Heart right ventricle (tissue), 16 donors: Measurements from ENCODE around the gene SCARF1. TPM values are rescaled to one million over a fixed set of nuclear protein-coding genes. Genes with fewer than 3 reads are reported as not detected.
"Not testable (repeated sequence)": the region's sequence is repeated elsewhere in the genome, so short reads cannot be mapped to it uniquely, and the experiment has no call there.

Source experiments
- ATAC-seq, 8 donors: fragments of 200-7000 bp; cut with Tn5 transposase; one replicate each; pipeline ENCODE4 v1.9.1; 2020; ENCODE audit warnings: mild to moderate bottlenecking in 8 of 8, moderate library complexity in 8 of 8, moderate number of reproducible peaks in 1 of 8
- DNase-seq, 2 donors: peaks; one replicate each; pipeline ENCODE4 v3.0.0-alpha.2; 2020
- H3K27ac ChIP-seq, 10 donors: fragments of 200-600 bp; sonication (generic) in 2 of 10; one replicate each; pipeline versions ENCODE4 v1.5.0 to v1.8.0; 2020 to 2022; ENCODE audit warnings: mild to moderate bottlenecking in 3 of 10
- H3K27me3 ChIP-seq, 7 donors: fragments of 200-600 bp; one replicate each; pipeline ENCODE4 v1.8.0; 2021 to 2022; ENCODE audit warnings: mild to moderate bottlenecking in 2 of 7
- H3K36me3 ChIP-seq, 9 donors: fragments of 200-600 bp; sonication (generic) in 1 of 9; one replicate each; pipeline versions ENCODE4 v1.5.0 to v1.8.0; 2020 to 2022; ENCODE audit warnings: mild to moderate bottlenecking in 2 of 9
- H3K4me1 ChIP-seq, 9 donors: fragments of 200-600 bp; sonication (generic) in 1 of 9; one replicate each; pipeline versions ENCODE4 v1.5.0 to v1.8.0; 2020 to 2022; ENCODE audit warnings: mild to moderate bottlenecking in 4 of 9
- H3K4me3 ChIP-seq, 10 donors: fragments of 200-600 bp; sonication (generic) in 2 of 10; one replicate each; pipeline versions ENCODE4 v1.5.0 to v1.8.0; 2020 to 2022; ENCODE audit warnings: mild to moderate bottlenecking in 7 of 10, moderate library complexity in 2 of 10
- H3K9me3 ChIP-seq, 11 donors: fragments of 200-600 bp in 10 of 11; sonication (generic) in 2 of 11; one replicate each; pipeline versions ENCODE4 v1.5.0 to v1.8.0; 2013 to 2022; ENCODE audit warnings: mild to moderate bottlenecking in 2 of 11, control low read depth in 1 of 11, moderate library complexity in 1 of 11
- CTCF ChIP-seq, 9 donors: fragments of 200-600 bp; sonication (generic) in 2 of 9; IDR thresholded peaks; one replicate each; pipeline versions ENCODE4 v1.5.0 to v1.8.0; 2021 to 2022; ENCODE audit warnings: antibody characterized with exemption in 9 of 9, mild to moderate bottlenecking in 5 of 9, moderate library complexity in 1 of 9
- WGBS, 2 donors: extraction: QIAGEN DNeasy Blood & Tissue Kit; methylation state at CpG; one replicate each; pipeline ENCODE4 v1.1.7; 2013; ENCODE audit warnings: inconsistent platforms in 1 of 2; 5-methylcytosine and 5-hydroxymethylcytosine counted together
- intact Hi-C, 10 donors: fragments of 100-400 bp; cut with DNase I; formaldehyde crosslinking; loops; one replicate each; pipeline versions ENCODE4 v1.11.1 to v1.14.2; 2022
- long read RNA-seq, 3 donors: library from polyadenylated mRNA; unstranded; transcript quantifications; one replicate each; pipeline ENCODE4 v2.0.0, GENCODE V29; 2020 to 2021
- polyA plus RNA-seq, 2 donors: library from polyadenylated mRNA; stranded (reverse); fragments of 200-250 nt; gene quantifications; one replicate each; pipeline ENCODE4 v1.2.3, GENCODE V29; 2013
- total RNA-seq, 10 donors: library from RNA; stranded (reverse); fragmentation: NEBNext Ultra II Directional in 3 of 10; extraction: Animal tissue kit (Norgen Biotek cat#: 25700) in 3 of 10; gene quantifications; one replicate each; pipeline versions ENCODE4 v1.2.1 to v1.2.4, GENCODE V29; 2021 to 2023
- donor health status: Arrhythmogenic right ventricular cardiomyopathy.
- donor health status: ischemic (EF 13 %, LVEDD 7.1; RV severe dilation, severe dysfunction).
- donor health status: healthy with polysubstance abuse.
- donor health status: DM: no; HTN: yes; CAD: no.
- donor health status: DM: no; HTN: no; CAD: no.
- donor health status: ischemic (EF 25% LVEDD 6.9; RV normal size, moderate dysfunction).
- donor health status: ischemic (EF 25% LVEDD 5.7; RV mildly dilated, moderate dysfunction).
- donor health status: healthy.
- donor health status: DM: yes; HTN: yes; CAD: no.
- donor health status: Ischemic cardiomyopathy.
- donor health status: ischemic (EF 35%, LVEDD 5.7; RV mildly dilated, moderate dysfunction).
- donor health status: nonischemic (EF 11% LVEDD 7.7; RV severe dilation, severe dysfunction).
- donor health status: DM: yes; HTN: yes; CAD: no.
- donor health status: PGD.
- donor health status: ischemic (EF 29% LVEDD 5.4; RV normal size, mild dysfunction).
- donor health status: nonischemic (EF 23%, LVEDD 6.1; RV moderate dilation, normal function).

The SCARF1 gene
- total RNA-seq = 10 to 100 TPM in 7 of 10 donors, 1 to 10 TPM in 3; 7.6 to 18.8 (median 13.2) TPM
- 10 to 100 TPM; 10.2 to 22.6 TPM for polyA plus RNA-seq
- long read RNA-seq, donor 1, transcript SCARF1-201 (11 exons, 3,443 nt) = major isoform, 18 of 47 reads
- long read RNA-seq, donor 1, partial matches to known transcripts = 16 of 47 reads
- long read RNA-seq, donor 1, other reads (novel, unspliced or antisense) = 9 of 47 reads
- long read RNA-seq, donor 2, transcript SCARF1-201 (11 exons, 3,443 nt) = major isoform, 22 of 47 reads
- long read RNA-seq, donor 2, partial matches to known transcripts = 15 of 47 reads
- long read RNA-seq, donor 2, other reads (novel, unspliced or antisense) = 8 of 47 reads
- long read RNA-seq, donor 3, transcript SCARF1-201 (11 exons, 3,443 nt) = major isoform, 30 of 73 reads
- long read RNA-seq, donor 3, partial matches to known transcripts = 24 of 73 reads
- long read RNA-seq, donor 3, other reads (novel, unspliced or antisense) = 14 of 73 reads

- intact Hi-C loops = loop anchor here in 6 of 10 donors (5.0 to 10.0 kb wide), 4 partner anchors 68 to 391 kb away; no protein-coding TSS in a partner anchor
- H3K4me3 ChIP-seq = peak within 1 kb of the TSS; percentile 33 to 68 (median 56)
Observed at GRCh38 chr17:1645207-1646171, at the start of gene SCARF1. Gene SCARF1, minus strand, starts transcription at chr17:1645732. Its CDS starts 35 bp downstream, at chr17:1645697.

GRCh38 chr17:1693339-1693738 lies 47.8 kb upstream of the SCARF1 start:
- Histone ChIP-seq H3K9me3 (no peaks in the 10 kb centered on the region), H3K36me3 (no peaks in the 10 kb centered on the region), H3K4me3 (no peak overlapping the region), H3K27me3 (no peaks in the 10 kb centered on the region), H3K4me1 (no peaks in the 10 kb centered on the region), H3K27ac (no peak overlapping the region)
- DNase-seq (no peak), ATAC-seq (no peak)
- 91 to 92% methylated on average over 7 of the region's 7 CpGs for whole genome bisulfite sequencing, 2 donors
- TF ChIP-seq CTCF (IDR thresholded peaks at IDR 0.05) = no peak
- intact Hi-C loops = no loop called here

More at GRCh38 chr17:1645207-1646171, at the start of gene SCARF1:
- H3K36me3 ChIP-seq = peaks cover 0 to 28% (median under 1%) of the 10 kb centered on the region in 9 donors
- H3K9me3 ChIP-seq = no peaks in the 10 kb centered on the region
- peaks cover 41 to 71% (median 55%) of the 10 kb centered on the region in 9 donors for H3K4me1 ChIP-seq
- ATAC-seq (peak in 4 of 8 donors; percentile 13 to 46 (median 36)), DNase-seq (peak; percentile 76 to 89)
- no peak for TF ChIP-seq CTCF (IDR thresholded peaks at IDR 0.05)
- H3K27ac ChIP-seq = peak within 1 kb of the TSS; percentile 76 to 95 (median 89)
- H3K27me3 ChIP-seq = no peaks in the 10 kb centered on the region
- WGBS, 2 donors = 54 to 64% methylated on average over 23 to 25 of the region's 25 CpGs

- no peak for TF ChIP-seq CTCF (IDR thresholded peaks at IDR 0.05)
- intact Hi-C loops = no loop called here
- no peaks in the 10 kb centered on the region for H3K36me3 ChIP-seq
- 85 to 94% methylated on average over 4 to 6 of the region's 8 CpGs for WGBS, 2 donors
- no peaks in the 10 kb centered on the region for H3K9me3 ChIP-seq
- no peak overlapping the region for H3K27ac ChIP-seq
- DNase-seq (no peak), ATAC-seq (no peak)
- H3K4me1 ChIP-seq = peaks cover 0 to under 1% (median 0%) of the 10 kb centered on the region in 9 donors
- H3K27me3 ChIP-seq = no peaks in the 10 kb centered on the region
- H3K4me3 ChIP-seq = no peak overlapping the region
Observed at GRCh38 chr17:1690544-1691221, 45.2 kb upstream of the SCARF1 start.

GRCh38 chr17:1688405-1688804 lies 42.9 kb upstream of the SCARF1 start:
- intact Hi-C loops, ATAC-seq, H3K36me3 ChIP-seq, H3K27ac ChIP-seq, DNase-seq, H3K4me3 ChIP-seq, H3K9me3 ChIP-seq, H3K27me3 ChIP-seq: not testable (repeated sequence)
- H3K4me1 ChIP-seq = peaks cover 0 to 15% (median 11%) of the 10 kb centered on the region in 9 donors
- WGBS, 2 donors = 80 to 84% methylated on average over 6 of the region's 6 CpGs
